NCI-H345 treated with DMSO at 0.1 percent for 48 hours (cell line): ENCODE results near the gene C6orf132.
"Not testable (repeated sequence)": the region's sequence is repeated elsewhere in the genome, so short reads cannot be mapped to it uniquely, and the experiment has no call there.

ENCODE experiments used
- DNase-seq: peaks from one replicate; lab custom pipeline; 2025; ENCODE audit not compliant: unreplicated experiment; lab: John Stamatoyannopoulos, UW

Gene C6orf132

GRCh38 chr6:42159431-42160024, 17.1 kb upstream of the C6orf132 start:
- no peak for DNase-seq

- DNase-seq, result no peak
These were observed 16.2 kb upstream of the C6orf132 start for GRCh38 chr6:42158631-42159030.

- no peak for DNase-seq
These were observed 15.6 kb upstream of the C6orf132 start for GRCh38 chr6:42158011-42158410.

GRCh38 chr6:42156638-42157037, 14.2 kb upstream of the C6orf132 start:
- no peak for DNase-seq

- DNase-seq, result no peak
These were observed 12.9 kb upstream of the C6orf132 start for GRCh38 chr6:42155293-42155692.

- no peak for DNase-seq
These were observed 12.2 kb upstream of the C6orf132 start for GRCh38 chr6:42154461-42155209.

GRCh38 chr6:42153921-42154320, 11.5 kb upstream of the C6orf132 start:
- DNase-seq, result no peak

- DNase-seq, result not testable (repeated sequence)
These were observed 10.3 kb upstream of the C6orf132 start for GRCh38 chr6:42152528-42153213.

- DNase-seq, result no peak
These were observed 9.6 kb upstream of the C6orf132 start for GRCh38 chr6:42152024-42152423.

GRCh38 chr6:42150254-42150653, 7.8 kb upstream of the C6orf132 start:
- DNase-seq, result no peak

- DNase-seq, result no peak
These were observed 5.6 kb upstream of the C6orf132 start for GRCh38 chr6:42148058-42148457.

- DNase-seq, result no peak
These were observed 4.7 kb upstream of the C6orf132 start for GRCh38 chr6:42147138-42147562.

GRCh38 chr6:42141603-42142117, 760 bp downstream of the C6orf132 start:
- no peak for DNase-seq

- DNase-seq, result no peak
These were observed 1.4 kb downstream of the C6orf132 start for GRCh38 chr6:42140756-42141602.

- DNase-seq, result no peak
These were observed 2.4 kb downstream of the C6orf132 start for GRCh38 chr6:42140032-42140431.

GRCh38 chr6:42138630-42139619, 3.5 kb downstream of the C6orf132 start:
- DNase-seq, result no peak

- no peak for DNase-seq
These were observed 4.2 kb downstream of the C6orf132 start for GRCh38 chr6:42138190-42138589.

- DNase-seq, result no peak
These were observed 5.1 kb downstream of the C6orf132 start for GRCh38 chr6:42137194-42137753.

- no peak for DNase-seq
These were observed 5.8 kb downstream of the C6orf132 start for GRCh38 chr6:42136508-42137193.
